Keratinocyte (primary cell): Measurements from ENCODE around the gene OGG1. TPM values are rescaled to one million over a fixed set of nuclear protein-coding genes. Genes with fewer than 3 reads are reported as not detected.

Source experiments
- DNase-seq: peaks from one replicate; pipeline ENCODE4 v3.0.0-alpha.2; 2011; ENCODE audit warnings: low read depth, missing footprints, low spot score
- FAIRE-seq: peaks from 2 replicates; lab custom pipeline; 2011; peaks lifted over from hg19 to GRCh38; lab: Jason Lieb, UNC
- H2AFZ ChIP-seq: 2 replicates; pipeline ENCODE4 v1.6.0; 2012; ENCODE audit warnings: low read length, control low read depth, inconsistent platforms; ENCODE audit not compliant: control insufficient read depth
- H3K27ac ChIP-seq: 2 replicates; pipeline ENCODE4 v1.5.1; 2011; ENCODE audit warnings: low read length; ENCODE audit not compliant: control insufficient read depth, insufficient read depth
- H3K27me3 ChIP-seq: 3 replicates; pipeline ENCODE4 v1.6.0; 2011; ENCODE audit warnings: low read length; ENCODE audit not compliant: control insufficient read depth, insufficient read depth; ENCODE audit errors: extremely low read depth
- H3K36me3 ChIP-seq, 2 experiments: 2 replicates in 1 of 2; 3 replicates in 1 of 2; pipeline ENCODE4 v1.5.1; 2011; ENCODE audit warnings: low read length in 2 of 2, mild to moderate bottlenecking in 1 of 2; ENCODE audit not compliant: control insufficient read depth in 2 of 2, insufficient read depth in 2 of 2; ENCODE audit errors: extremely low read depth in 1 of 2
- H3K4me1 ChIP-seq: 3 replicates; pipeline ENCODE4 v1.5.1; 2011; ENCODE audit warnings: low read length; ENCODE audit not compliant: control insufficient read depth, insufficient read depth; ENCODE audit errors: extremely low read depth
- H3K4me2 ChIP-seq: 3 replicates; pipeline ENCODE4 v1.6.0; 2011; ENCODE audit warnings: low read depth, low read length; ENCODE audit not compliant: control insufficient read depth, insufficient read depth; ENCODE audit errors: extremely low read depth
- H3K4me3 ChIP-seq, 3 experiments: fragments of 200-600 bp in 1 of 3; sonication (generic) in 1 of 3; 2 replicates in 2 of 3; 3 replicates in 1 of 3; pipeline ENCODE4 v1.5.1; 2011 to 2016; ENCODE audit warnings: low read length in 3 of 3, mild to moderate bottlenecking in 3 of 3, control low read depth in 2 of 3, inconsistent platforms in 1 of 3, low read depth in 1 of 3, mixed read lengths in 1 of 3, mixed run types in 1 of 3, moderate library complexity in 1 of 3; ENCODE audit not compliant: control insufficient read depth in 2 of 3, insufficient read depth in 2 of 3; ENCODE audit errors: extremely low read depth in 1 of 3
- H3K79me2 ChIP-seq: 2 replicates; pipeline ENCODE4 v1.6.0; 2012; ENCODE audit warnings: low read length; ENCODE audit not compliant: control insufficient read depth, insufficient read depth
- H3K9ac ChIP-seq: 3 replicates; pipeline ENCODE4 v1.6.0; 2011; ENCODE audit warnings: low read length; ENCODE audit not compliant: control insufficient read depth, insufficient read depth; ENCODE audit errors: extremely low read depth
- H3K9me1 ChIP-seq: 3 replicates; pipeline ENCODE4 v1.6.0; 2011; ENCODE audit warnings: low read length; ENCODE audit not compliant: control insufficient read depth, insufficient read depth; ENCODE audit errors: extremely low read depth
- H3K9me3 ChIP-seq: 2 replicates; pipeline ENCODE4 v1.5.1; 2012; ENCODE audit warnings: low read depth, low read length; ENCODE audit not compliant: control insufficient read depth
- H4K20me1 ChIP-seq: 3 replicates; pipeline ENCODE4 v1.6.0; 2011; ENCODE audit warnings: low read length; ENCODE audit not compliant: control insufficient read depth, insufficient read depth; ENCODE audit errors: extremely low read depth
- EZH2 ChIP-seq: IDR thresholded peaks from one replicate; pipeline ENCODE4 v1.6.1; 2012; ENCODE audit warnings: inconsistent platforms, mild to moderate bottlenecking, low read length, moderate library complexity
- dilution Hi-C: fragments of 300-500 bp; cut with MboI; formaldehyde crosslinking; loops from one replicate; pipeline ENCODE4 v1.7.0; 2020; ENCODE audit warnings: low sequenced_read_pairs; ENCODE audit not compliant: extremely low pct_ligation_motif_present
- polyA plus RNA-seq, 5 experiments: library from polyadenylated mRNA; depleted of rRNA in 3 of 5; stranded (reverse) in 3 of 5; stranded (forward) in 1 of 5; unstranded in 1 of 5; fragments of >200 nt; gene quantifications; 1 replicate in 1 of 5; 2 replicates in 3 of 5; 3 replicates in 1 of 5; pipeline versions ENCODE4 v1.2.1 to v1.2.3, GENCODE V29; 2011 to 2012; ENCODE audit warnings: missing spikeins in 2 of 5, low read depth in 1 of 5, low replicate concordance in 1 of 5
- TF ChIP-seq, protein P1 (sequence below), 3 experiments: IDR thresholded peaks in 1 of 3; conservative IDR thresholded peaks in 1 of 3; optimal IDR thresholded peaks in 1 of 3; 2 replicates in 2 of 3; 3 replicates in 1 of 3; pipeline versions ENCODE3 to v1.5.1; 2011; ENCODE audit warnings: low read length in 3 of 3, mild to moderate bottlenecking in 3 of 3, moderate library complexity in 2 of 3, control low read depth in 1 of 3, inconsistent platforms in 1 of 3; ENCODE audit not compliant: insufficient read depth in 2 of 3; ENCODE audit errors: extremely low read depth in 1 of 3

The OGG1 gene
- polyA plus RNA-seq, 1 donor (not counting 4 experiments of a cell fraction or from before 2014, with no cell fraction given), result 17.5 TPM

DNA sequence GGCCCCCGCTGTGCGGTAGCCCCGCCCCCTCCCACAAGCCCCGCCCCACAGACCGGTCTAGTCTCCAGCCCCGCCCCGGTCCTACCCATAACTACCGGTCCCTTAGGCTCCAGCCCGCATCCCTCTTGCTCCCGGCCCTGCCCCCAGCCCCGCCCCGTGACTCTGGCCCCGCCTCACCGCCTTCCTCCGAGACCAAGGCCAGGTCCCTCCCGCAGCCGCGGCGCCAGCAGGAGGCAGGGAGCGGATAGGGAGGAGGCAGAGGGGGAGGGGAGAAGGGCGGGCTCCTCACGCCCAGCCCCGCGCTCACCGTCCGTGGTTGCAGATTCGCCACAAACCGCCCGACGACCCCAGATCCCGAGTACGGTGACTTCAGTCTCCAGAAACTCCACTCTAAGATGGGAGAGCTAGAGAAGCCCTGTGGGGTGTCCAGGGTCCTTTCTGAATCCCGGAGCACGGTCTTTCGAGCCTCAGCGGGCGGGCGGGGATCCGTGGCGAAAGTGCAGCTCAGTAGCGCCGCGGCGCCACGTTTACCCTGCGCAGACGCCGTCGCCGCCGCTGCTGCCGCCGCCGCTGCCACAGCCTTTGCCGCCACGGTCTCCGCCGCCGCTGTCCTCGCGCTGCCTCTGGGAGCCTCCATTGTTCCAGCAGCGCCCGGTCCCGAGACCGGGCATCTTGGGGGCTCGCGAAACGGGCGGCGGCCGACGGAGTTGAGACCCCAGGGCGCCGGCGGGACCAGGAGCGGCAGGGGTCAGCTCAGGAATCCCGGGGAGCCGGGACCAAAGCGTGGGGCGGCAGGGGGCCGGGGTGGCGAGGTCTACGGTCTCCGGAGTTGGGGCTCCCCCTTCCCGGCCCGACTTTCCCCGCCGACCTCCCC is 18.3 kb upstream of the OGG1 start, which contains the start of gene BRPF1:
BRPF1 (plus strand) TSS at position 530 of the 874 bp plus-strand sequence. CDS start 2,406 bp downstream, outside the sequence.
- FAIRE-seq, result no peak
- no peaks in the 10 kb centered on the region for H3K27me3 ChIP-seq
- H3K9me3 ChIP-seq, result no peaks in the 10 kb centered on the region
- peak within 1 kb of the TSS; percentile 96 for H2AFZ ChIP-seq
- peaks cover 6% of the 10 kb centered on the region for H4K20me1 ChIP-seq
- peak within 1 kb of the TSS; percentile 97 for H3K27ac ChIP-seq
- peaks cover 15% of the 10 kb centered on the region for H3K4me1 ChIP-seq
- TF ChIP-seq, protein P1, sequence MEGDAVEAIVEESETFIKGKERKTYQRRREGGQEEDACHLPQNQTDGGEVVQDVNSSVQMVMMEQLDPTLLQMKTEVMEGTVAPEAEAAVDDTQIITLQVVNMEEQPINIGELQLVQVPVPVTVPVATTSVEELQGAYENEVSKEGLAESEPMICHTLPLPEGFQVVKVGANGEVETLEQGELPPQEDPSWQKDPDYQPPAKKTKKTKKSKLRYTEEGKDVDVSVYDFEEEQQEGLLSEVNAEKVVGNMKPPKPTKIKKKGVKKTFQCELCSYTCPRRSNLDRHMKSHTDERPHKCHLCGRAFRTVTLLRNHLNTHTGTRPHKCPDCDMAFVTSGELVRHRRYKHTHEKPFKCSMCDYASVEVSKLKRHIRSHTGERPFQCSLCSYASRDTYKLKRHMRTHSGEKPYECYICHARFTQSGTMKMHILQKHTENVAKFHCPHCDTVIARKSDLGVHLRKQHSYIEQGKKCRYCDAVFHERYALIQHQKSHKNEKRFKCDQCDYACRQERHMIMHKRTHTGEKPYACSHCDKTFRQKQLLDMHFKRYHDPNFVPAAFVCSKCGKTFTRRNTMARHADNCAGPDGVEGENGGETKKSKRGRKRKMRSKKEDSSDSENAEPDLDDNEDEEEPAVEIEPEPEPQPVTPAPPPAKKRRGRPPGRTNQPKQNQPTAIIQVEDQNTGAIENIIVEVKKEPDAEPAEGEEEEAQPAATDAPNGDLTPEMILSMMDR (optimal IDR thresholded peaks at IDR 0.05 in 1 of 3, IDR thresholded peaks at IDR 0.05 in 1 of 3, conservative IDR thresholded peaks at IDR 0.05 in 1 of 3; ENCODE audit: extremely low read depth in 1 of 3, insufficient read depth in 2 of 3, low read length in 3 of 3), result peak in 1 of 3 experiments; percentile 14
- no peak for TF ChIP-seq EZH2
- H3K79me2 ChIP-seq, result peaks cover 36% of the 10 kb centered on the region
- dilution Hi-C loops, result no loop called here
- H3K9ac ChIP-seq, result peak within 1 kb of the TSS; percentile 98
- peaks cover 11% of the 10 kb centered on the region in 2 experiments for H3K36me3 ChIP-seq
- peak within 1 kb of the TSS; percentile 100 for H3K4me2 ChIP-seq
- H3K4me3 ChIP-seq, result peak within 1 kb of the TSS; percentile 73 to 95 (median 82)
- H3K9me1 ChIP-seq, result no peaks in the 10 kb centered on the region
- DNase-seq, result peak; percentile 87

DNA sequence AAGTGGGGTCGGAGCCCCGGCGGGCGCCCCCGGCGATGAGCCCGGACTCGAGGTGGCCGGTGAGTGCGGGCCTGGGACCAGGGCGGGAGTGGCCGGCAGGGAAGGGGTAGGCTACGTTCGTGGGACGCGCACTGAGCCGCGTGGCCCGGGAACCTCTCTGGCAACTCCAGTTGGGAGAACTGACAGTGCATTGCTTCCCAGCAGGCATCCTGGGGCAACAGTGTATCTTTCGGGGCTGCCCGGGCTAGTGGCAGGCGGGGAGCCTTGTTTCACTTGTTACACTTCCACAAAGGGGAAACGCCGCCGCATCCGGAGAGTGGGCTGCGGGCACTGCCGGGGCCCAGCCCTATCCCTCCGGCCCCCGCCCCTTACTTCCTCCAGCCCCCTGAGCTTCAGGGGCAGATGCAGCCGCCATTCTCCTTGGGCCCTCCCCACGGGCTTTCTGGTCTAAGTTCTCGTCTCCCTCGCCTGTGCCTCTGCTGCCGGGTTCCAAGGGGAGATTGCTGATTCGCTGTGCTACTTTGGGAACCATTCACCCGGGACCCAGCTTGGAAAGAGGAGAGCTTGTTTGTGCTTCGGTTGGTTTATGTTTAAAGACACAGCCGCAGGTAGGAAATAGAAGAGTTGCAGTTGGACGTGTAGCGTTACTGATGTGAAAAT is 17.5 kb upstream of the OGG1 start:
- Histone ChIP-seq H3K4me3 (peak overlapping the region; percentile 73 to 95 (median 82)), H3K4me1 (peaks cover 15% of the 10 kb centered on the region), H3K4me2 (peak overlapping the region; percentile 100), H3K9me3 (no peaks in the 10 kb centered on the region), H3K9ac (peak overlapping the region; percentile 98), H3K27ac (peak overlapping the region; percentile 97), H4K20me1 (peaks cover 6% of the 10 kb centered on the region), H3K9me1 (no peaks in the 10 kb centered on the region), H2AFZ (peak overlapping the region; percentile 96), H3K79me2 (peaks cover 42% of the 10 kb centered on the region), H3K27me3 (no peaks in the 10 kb centered on the region), H3K36me3 (peaks cover 16% of the 10 kb centered on the region in 2 experiments)
- no peak for TF ChIP-seq EZH2
- TF ChIP-seq, protein P1 (optimal IDR thresholded peaks at IDR 0.05 in 1 of 3, IDR thresholded peaks at IDR 0.05 in 1 of 3, conservative IDR thresholded peaks at IDR 0.05 in 1 of 3; ENCODE audit: extremely low read depth in 1 of 3, insufficient read depth in 2 of 3, low read length in 3 of 3), result no peak
- FAIRE-seq (no peak), DNase-seq (no peak)
- dilution Hi-C loops, result no loop called here
